Panc1 (cell line): ENCODE data around the gene FLYWCH1.

Source experiments
- POLR2AphosphoS5 ChIP-seq: IDR thresholded peaks from 2 replicates; pipeline ENCODE4 v1.6.1; 2012; ENCODE audit warnings: mild to moderate bottlenecking, low read depth, low read length, moderate library complexity
- TCF7L2 ChIP-seq: IDR thresholded peaks from 2 replicates; pipeline ENCODE4 v1.6.1; 2011; ENCODE audit warnings: mild to moderate bottlenecking, low read depth, low read length, inconsistent platforms
- TF ChIP-seq, protein P1 (sequence below): fragments of 450-650 bp; IDR thresholded peaks from 2 replicates; pipeline ENCODE4 v1.5.1; 2017; ENCODE audit warnings: mild to moderate bottlenecking
- TF ChIP-seq, protein P2 (sequence below), 2 experiments: IDR thresholded peaks; 2 replicates each; pipeline ENCODE4 v1.6.1; 2011 to 2012; ENCODE audit warnings: low read depth in 2 of 2, control low read depth in 1 of 2, low read length in 1 of 2, mild to moderate bottlenecking in 1 of 2, moderate library complexity in 1 of 2; ENCODE audit not compliant: insufficient read depth in 1 of 2

DNA sequence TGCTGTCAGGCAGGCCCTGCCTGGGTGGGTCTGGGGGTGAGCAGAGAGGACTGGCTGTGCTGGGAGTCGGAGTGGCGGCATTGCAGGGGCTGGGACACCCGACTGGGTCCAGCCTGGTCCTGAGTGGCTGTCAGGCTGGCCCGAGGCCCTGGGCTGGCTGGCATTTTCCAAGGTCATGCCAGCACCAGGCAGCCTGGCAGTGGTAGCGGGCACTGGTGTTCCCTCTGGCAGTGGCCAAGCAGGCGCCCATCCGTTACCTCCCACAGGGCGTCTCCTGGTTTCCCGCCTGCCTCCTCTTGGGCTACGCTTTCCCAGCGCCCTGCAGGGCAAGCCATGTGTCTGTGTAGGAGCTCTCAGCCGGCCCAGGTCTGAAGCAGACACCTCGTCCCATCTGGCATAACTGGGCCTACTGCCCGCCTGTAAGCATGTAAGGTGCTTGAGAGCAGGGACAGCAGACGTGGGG is 74.2 kb downstream of the FLYWCH1 start:
- TF ChIP-seq, protein P1, sequence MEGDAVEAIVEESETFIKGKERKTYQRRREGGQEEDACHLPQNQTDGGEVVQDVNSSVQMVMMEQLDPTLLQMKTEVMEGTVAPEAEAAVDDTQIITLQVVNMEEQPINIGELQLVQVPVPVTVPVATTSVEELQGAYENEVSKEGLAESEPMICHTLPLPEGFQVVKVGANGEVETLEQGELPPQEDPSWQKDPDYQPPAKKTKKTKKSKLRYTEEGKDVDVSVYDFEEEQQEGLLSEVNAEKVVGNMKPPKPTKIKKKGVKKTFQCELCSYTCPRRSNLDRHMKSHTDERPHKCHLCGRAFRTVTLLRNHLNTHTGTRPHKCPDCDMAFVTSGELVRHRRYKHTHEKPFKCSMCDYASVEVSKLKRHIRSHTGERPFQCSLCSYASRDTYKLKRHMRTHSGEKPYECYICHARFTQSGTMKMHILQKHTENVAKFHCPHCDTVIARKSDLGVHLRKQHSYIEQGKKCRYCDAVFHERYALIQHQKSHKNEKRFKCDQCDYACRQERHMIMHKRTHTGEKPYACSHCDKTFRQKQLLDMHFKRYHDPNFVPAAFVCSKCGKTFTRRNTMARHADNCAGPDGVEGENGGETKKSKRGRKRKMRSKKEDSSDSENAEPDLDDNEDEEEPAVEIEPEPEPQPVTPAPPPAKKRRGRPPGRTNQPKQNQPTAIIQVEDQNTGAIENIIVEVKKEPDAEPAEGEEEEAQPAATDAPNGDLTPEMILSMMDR, result no peak
- no peak for TF ChIP-seq TCF7L2
- no peak for TF ChIP-seq POLR2AphosphoS5
- TF ChIP-seq, protein P2, sequence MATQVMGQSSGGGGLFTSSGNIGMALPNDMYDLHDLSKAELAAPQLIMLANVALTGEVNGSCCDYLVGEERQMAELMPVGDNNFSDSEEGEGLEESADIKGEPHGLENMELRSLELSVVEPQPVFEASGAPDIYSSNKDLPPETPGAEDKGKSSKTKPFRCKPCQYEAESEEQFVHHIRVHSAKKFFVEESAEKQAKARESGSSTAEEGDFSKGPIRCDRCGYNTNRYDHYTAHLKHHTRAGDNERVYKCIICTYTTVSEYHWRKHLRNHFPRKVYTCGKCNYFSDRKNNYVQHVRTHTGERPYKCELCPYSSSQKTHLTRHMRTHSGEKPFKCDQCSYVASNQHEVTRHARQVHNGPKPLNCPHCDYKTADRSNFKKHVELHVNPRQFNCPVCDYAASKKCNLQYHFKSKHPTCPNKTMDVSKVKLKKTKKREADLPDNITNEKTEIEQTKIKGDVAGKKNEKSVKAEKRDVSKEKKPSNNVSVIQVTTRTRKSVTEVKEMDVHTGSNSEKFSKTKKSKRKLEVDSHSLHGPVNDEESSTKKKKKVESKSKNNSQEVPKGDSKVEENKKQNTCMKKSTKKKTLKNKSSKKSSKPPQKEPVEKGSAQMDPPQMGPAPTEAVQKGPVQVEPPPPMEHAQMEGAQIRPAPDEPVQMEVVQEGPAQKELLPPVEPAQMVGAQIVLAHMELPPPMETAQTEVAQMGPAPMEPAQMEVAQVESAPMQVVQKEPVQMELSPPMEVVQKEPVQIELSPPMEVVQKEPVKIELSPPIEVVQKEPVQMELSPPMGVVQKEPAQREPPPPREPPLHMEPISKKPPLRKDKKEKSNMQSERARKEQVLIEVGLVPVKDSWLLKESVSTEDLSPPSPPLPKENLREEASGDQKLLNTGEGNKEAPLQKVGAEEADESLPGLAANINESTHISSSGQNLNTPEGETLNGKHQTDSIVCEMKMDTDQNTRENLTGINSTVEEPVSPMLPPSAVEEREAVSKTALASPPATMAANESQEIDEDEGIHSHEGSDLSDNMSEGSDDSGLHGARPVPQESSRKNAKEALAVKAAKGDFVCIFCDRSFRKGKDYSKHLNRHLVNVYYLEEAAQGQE (IDR thresholded peaks at IDR 0.05; ENCODE audit: insufficient read depth in 1 of 2, low read depth in 2 of 2, low read length in 1 of 2), result no peak
